Adrenal gland (tissue), 12 donors: ENCODE results near the gene LRRC74A. TPM values are rescaled to one million over a fixed set of nuclear protein-coding genes. Genes with fewer than 3 reads are reported as not detected.

Experiments used
- DNase-seq, 7 donors: peaks; one replicate each; pipeline ENCODE4 v3.0.0-alpha.2; 2019 to 2020
- H3K27ac ChIP-seq, 5 donors: fragments of 200-600 bp; sonication (generic) in 4 of 5; 1 replicate in 3 of 5; 2 replicates in 2 of 5; pipeline versions ENCODE4 v1.5.1 to v1.8.0; 2016 to 2020; ENCODE audit warnings: mild to moderate bottlenecking in 1 of 5
- H3K27me3 ChIP-seq: fragments of 200-600 bp; 2 replicates; pipeline ENCODE4 v1.8.0; 2021
- H3K36me3 ChIP-seq, 2 donors: fragments of 200-600 bp; replicated peaks in 1 of 2; 1 replicate in 1 of 2; 2 replicates in 1 of 2; pipeline versions ENCODE4 v1.5.1 to v1.8.0; 2018 to 2022
- H3K4me1 ChIP-seq, 2 donors: fragments of 200-600 bp; replicated peaks in 1 of 2; 1 replicate in 1 of 2; 2 replicates in 1 of 2; pipeline versions ENCODE4 v1.5.1 to v1.8.0; 2018 to 2021
- H3K4me3 ChIP-seq, 4 donors: fragments of 200-600 bp; sonication (generic) in 3 of 4; one replicate each; pipeline ENCODE4 v1.5.1; 2016 to 2018
- H3K9me3 ChIP-seq, 3 donors: fragments of 200-600 bp; sonication (generic) in 1 of 3; replicated peaks in 1 of 3; 1 replicate in 2 of 3; 2 replicates in 1 of 3; pipeline versions ENCODE4 v1.5.1 to v1.8.0; 2016 to 2021
- POLR2A ChIP-seq, 2 donors: fragments of 450-650 bp; IDR thresholded peaks; one replicate each; pipeline ENCODE4 v1.6.1; 2017; ENCODE audit warnings: antibody characterized with exemption in 2 of 2, mild to moderate bottlenecking in 2 of 2, moderate library complexity in 1 of 2
- WGBS, 4 donors: extraction: QIAGEN DNeasy Blood & Tissue Kit in 2 of 4; methylation state at CpG; one replicate each; pipeline versions ENCODE4 v1.1.5 to v1.1.7; 2013 to 2017; 5-methylcytosine and 5-hydroxymethylcytosine counted together
- intact Hi-C, 2 donors: fragments of 100-400 bp; cut with DNase I; formaldehyde crosslinking; loops; one replicate each; pipeline versions ENCODE4 v1.14.1 to v1.15.0; 2022 to 2023
- polyA plus RNA-seq, 3 donors: library from polyadenylated mRNA; stranded (reverse); fragments of 200-250 nt in 2 of 3; fragments of 350-450 nt in 1 of 3; fragmentation: Illumina TruSeq in 1 of 3; extraction: RNeasy Lipid Tissue Mini Kit (QIAGEN cat#74804) in 1 of 3; gene quantifications; one replicate each; pipeline ENCODE4 v1.2.3, GENCODE V29; 2013 to 2014
- total RNA-seq, 9 donors: library from RNA; depleted of rRNA in 4 of 9; stranded (reverse); fragments of >200 nt in 4 of 9; fragments of 120-200 nt in 1 of 9; fragmentation: NEBNext Ultra II Directional in 1 of 9; extraction: Animal tissue kit (Norgen Biotek cat#: 25700) in 1 of 9; gene quantifications; one replicate each; pipeline versions ENCODE4 v1.1.0 to v1.2.4, GENCODE V29; 2013 to 2023
- TF ChIP-seq, protein P1 (sequence below), 6 experiments: fragments of 450-650 bp in 4 of 6; fragments of 200-600 bp in 2 of 6; sonication (generic) in 1 of 6; IDR thresholded peaks; 1 replicate in 5 of 6; 2 replicates in 1 of 6; pipeline versions ENCODE4 v1.5.1 to v1.8.0; 2016 to 2021; ENCODE audit warnings: antibody characterized with exemption in 6 of 6, mild to moderate bottlenecking in 2 of 6, moderate library complexity in 1 of 6
- donor health status: healthy with polysubstance abuse.
- donor health status: Bipolar disorder and iron deficiency.
- donor health status: DM: yes; HTN: yes; CAD: no.
- donor health status: DM: no; HTN: no; CAD: no.
- donor health status: DM: no; HTN: no; CAD: no.
- donor health status: DM: yes; HTN: yes; CAD: no.

LRRC74A gene
- total and polyA plus RNA-seq, 12 donors: not detected

DNA sequence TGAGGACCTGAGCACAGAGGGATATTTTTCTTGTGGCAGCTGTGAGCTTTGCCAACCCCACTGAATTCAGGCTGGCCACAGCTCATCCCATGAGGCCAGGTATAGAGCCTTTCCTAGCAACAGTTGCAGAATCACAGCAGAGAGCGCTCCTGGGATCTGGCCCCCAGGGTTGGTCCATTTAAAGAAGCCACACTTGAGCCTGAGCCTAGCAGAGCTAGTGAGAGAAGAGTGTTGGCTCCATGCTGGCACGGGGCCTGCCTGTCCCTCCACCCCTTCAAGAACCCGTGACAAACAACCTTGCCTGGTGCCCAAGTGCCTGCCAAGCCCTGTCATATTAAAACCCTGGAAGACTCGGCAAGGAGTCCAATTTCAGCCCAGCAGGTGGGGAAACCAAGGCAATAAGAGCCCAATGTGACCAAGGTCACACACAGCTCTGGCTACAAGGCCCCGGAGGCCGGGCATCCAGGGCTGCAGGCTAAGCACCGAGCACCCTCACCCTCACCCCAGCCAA is 91.6 kb downstream of the LRRC74A start:
- 20 to 35% (median 26%) methylated on average over 4 to 7 of the region's 7 CpGs for WGBS, 4 donors
- peaks cover 44 to 61% of the 10 kb centered on the region in 2 donors for H3K4me1 ChIP-seq
- intact Hi-C loops: loop anchor here in 1 of 2 donors (5.0 kb wide), 2 partner anchors 40 to 110 kb away; partner anchors contain the start of gene IRF2BPL

DNA sequence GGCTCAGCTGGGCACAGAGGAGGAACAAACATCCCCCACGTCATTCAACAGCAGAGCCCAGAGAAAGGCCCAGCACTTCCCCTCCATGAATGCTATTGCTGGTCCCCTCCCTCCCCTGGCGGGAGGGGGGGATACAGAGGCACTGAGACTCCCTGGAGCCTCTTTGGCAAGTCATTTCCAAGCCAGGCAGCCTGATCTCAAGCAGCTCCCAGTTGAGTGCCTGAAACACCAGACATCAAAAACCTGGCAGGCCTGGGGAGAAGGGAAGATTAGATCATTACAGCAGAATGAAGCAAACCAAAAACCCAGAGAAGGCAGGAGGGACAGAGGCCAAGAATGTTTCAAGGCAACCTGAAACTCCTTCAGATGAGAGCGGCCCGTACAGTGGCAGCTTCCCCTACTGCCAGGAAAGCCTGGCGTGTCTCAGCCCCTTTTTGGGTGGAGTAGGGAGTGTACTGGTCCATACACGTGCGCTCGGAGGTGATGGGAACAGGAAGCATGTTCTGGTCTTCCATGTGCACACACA is 92.1 kb downstream of the LRRC74A start:
- WGBS, 4 donors: 7 to 30% (median 10%) methylated on average over 4 to 8 of the region's 8 CpGs
- H3K36me3 ChIP-seq: no peaks in the 10 kb centered on the region
- no peak overlapping the region for H3K4me3 ChIP-seq
- DNase-seq: peak; percentile 59 to 86 (median 74)
- intact Hi-C loops: loop anchor here in 1 of 2 donors (5.0 kb wide), 2 partner anchors 39 to 109 kb away; partner anchors contain the start of gene IRF2BPL
- H3K27me3 ChIP-seq: no peaks in the 10 kb centered on the region
- peak overlapping the region; percentile 73 to 96 (median 88) for H3K27ac ChIP-seq
- peaks cover 41 to 61% of the 10 kb centered on the region in 2 donors for H3K4me1 ChIP-seq
- TF ChIP-seq, protein P1, sequence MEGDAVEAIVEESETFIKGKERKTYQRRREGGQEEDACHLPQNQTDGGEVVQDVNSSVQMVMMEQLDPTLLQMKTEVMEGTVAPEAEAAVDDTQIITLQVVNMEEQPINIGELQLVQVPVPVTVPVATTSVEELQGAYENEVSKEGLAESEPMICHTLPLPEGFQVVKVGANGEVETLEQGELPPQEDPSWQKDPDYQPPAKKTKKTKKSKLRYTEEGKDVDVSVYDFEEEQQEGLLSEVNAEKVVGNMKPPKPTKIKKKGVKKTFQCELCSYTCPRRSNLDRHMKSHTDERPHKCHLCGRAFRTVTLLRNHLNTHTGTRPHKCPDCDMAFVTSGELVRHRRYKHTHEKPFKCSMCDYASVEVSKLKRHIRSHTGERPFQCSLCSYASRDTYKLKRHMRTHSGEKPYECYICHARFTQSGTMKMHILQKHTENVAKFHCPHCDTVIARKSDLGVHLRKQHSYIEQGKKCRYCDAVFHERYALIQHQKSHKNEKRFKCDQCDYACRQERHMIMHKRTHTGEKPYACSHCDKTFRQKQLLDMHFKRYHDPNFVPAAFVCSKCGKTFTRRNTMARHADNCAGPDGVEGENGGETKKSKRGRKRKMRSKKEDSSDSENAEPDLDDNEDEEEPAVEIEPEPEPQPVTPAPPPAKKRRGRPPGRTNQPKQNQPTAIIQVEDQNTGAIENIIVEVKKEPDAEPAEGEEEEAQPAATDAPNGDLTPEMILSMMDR (IDR thresholded peaks at IDR 0.05): no peak
- TF ChIP-seq POLR2A (IDR thresholded peaks at IDR 0.05): peak in 1 of 2 donors; percentile 20
- H3K9me3 ChIP-seq: no peaks in the 10 kb centered on the region

More for the DNA sequence above, 91.6 kb downstream of the LRRC74A start:
- H3K27ac ChIP-seq: peak overlapping the region; percentile 73 to 96 (median 88)
- no peak overlapping the region for H3K4me3 ChIP-seq
- H3K27me3 ChIP-seq: no peaks in the 10 kb centered on the region
- H3K9me3 ChIP-seq: no peaks in the 10 kb centered on the region
- DNase-seq: peak in 6 of 7 donors; percentile 74 to 93 (median 84)
- H3K36me3 ChIP-seq: no peaks in the 10 kb centered on the region
- TF ChIP-seq, protein P1 (IDR thresholded peaks at IDR 0.05): no peak
- TF ChIP-seq POLR2A (IDR thresholded peaks at IDR 0.05): peak in 1 of 2 donors; percentile 27

DNA sequence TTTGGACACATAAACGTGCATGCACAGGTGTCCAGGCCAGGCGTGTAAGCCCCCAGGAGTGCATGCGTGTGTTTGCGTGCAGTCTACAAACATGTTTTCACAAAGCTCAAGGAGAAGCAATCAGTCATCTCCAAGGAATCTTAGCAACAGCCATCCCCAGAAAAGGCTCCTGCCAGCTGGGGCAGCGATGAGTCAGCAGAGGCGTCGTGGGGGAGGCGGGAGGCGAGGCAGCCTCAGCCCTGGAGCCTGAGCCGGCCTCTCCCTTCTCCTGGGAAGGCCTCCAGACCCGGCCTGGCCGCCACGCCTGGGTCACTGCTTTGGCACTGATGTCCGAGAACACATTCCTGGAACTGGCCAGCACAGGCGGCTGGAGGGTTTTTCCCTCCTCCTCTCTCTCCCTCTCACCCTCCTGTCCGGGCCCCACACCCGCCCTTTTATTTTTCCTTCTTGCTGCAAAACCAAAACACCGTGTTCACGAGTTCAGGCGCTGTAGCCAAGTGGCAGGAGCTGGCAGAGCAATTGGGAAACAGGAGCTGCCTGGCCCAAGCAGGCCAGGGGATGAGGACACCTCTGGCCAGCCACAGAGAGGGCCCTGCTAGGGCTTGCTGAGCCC is 92.7 kb downstream of the LRRC74A start:
- Histone ChIP-seq H3K36me3 (no peaks in the 10 kb centered on the region), H3K4me3 (no peak overlapping the region), H3K27me3 (no peaks in the 10 kb centered on the region), H3K4me1 (peaks cover 37 to 62% of the 10 kb centered on the region in 2 donors), H3K27ac (peak overlapping the region; percentile 73 to 96 (median 92)), H3K9me3 (no peaks in the 10 kb centered on the region)
- intact Hi-C loops: loop anchor here in 1 of 2 donors (5.0 kb wide), 2 partner anchors 38 to 108 kb away; partner anchors contain the start of gene IRF2BPL
- WGBS, 4 donors: 5 to 20% (median 9%) methylated on average over 14 to 20 of the region's 20 CpGs
- peak in 1 of 2 donors; percentile 70 for TF ChIP-seq POLR2A (IDR thresholded peaks at IDR 0.05)
- TF ChIP-seq, protein P1 (IDR thresholded peaks at IDR 0.05): peak in 4 of 6 experiments; percentile 18 to 34 (median 30)
- peak; percentile 94 to 98 (median 97) for DNase-seq

Other genes starting within 250 kb of the LRRC74A start
- gene VASH1, start 64.9 kb upstream of the LRRC74A start, total RNA-seq: 10 to 100 TPM; 13.6 to 58.5 (median 26.8) TPM
- 10 to 100 TPM; 16.8 to 39.4 (median 21.0) TPM for gene VASH1, start 64.9 kb upstream of the LRRC74A start, polyA plus RNA-seq
- 10 to 100 TPM; 19.7 to 38.2 (median 31.5) TPM for gene ANGEL1, start 13.5 kb upstream of the LRRC74A start, total RNA-seq
- 10 to 100 TPM; 11.8 to 21.5 (median 18.7) TPM for gene ANGEL1, start 13.5 kb upstream of the LRRC74A start, polyA plus RNA-seq
- 100 to 1,000 TPM in 2 of 9 donors, 10 to 100 TPM in 7; 20.3 to 104 (median 85.1) TPM for gene IRF2BPL, start 202.3 kb downstream of the LRRC74A start, total RNA-seq
- 1 to 10 TPM; 6.5 to 8.8 (median 8.3) TPM for gene IRF2BPL, start 202.3 kb downstream of the LRRC74A start, polyA plus RNA-seq